ENCODE results near the gene GFRA4.

GFRA4 gene

DNA sequence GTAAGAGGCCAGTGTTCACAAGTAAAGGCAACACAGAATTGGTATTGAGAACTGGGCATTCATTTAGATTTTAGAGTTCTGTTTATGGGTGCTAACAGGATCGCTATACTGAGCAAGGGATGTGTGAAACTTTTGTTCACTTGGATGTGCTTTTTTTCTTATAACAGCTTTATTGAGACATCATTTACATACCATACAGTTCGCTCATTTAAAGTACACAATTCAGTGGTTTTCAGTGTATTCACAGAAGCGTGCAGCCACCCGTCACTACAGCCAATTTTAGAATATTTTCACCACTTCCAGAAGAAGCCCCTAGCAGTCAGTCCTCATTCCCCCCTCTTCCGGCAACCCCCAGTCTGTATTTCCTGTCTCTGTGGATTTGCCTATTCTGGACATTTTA lies 48.7 kb downstream of the GFRA4 start:
- no peak for DNase-seq

DNA sequence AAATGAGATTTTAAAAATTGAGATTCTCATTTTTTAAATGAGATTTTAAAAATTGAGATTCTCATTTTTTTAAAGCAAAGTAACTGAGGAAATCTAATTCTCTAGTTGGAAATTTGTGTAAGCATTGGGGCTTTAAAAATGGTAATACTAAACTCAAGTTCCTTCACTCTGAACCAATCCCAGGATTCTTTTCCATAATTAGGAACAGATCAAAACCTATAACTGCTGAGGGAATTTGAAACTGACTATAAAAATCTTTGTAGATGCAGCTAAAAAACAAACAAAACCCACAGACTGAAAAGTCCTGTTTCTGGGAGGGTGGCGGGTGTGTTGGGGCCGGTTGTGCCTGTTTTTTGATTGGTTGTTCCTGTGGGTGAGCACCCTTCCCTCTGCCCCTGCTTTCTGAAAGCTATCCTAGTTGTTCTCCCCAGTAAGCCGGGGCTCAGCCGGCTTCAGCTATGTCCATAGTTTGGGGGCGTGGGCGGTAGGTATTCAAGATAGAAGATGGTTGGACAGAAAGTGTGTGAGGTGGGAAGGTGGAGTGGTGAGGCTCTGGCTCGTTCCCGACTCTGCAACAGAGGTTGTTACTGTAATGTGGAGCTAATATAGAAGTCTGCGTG lies 49.3 kb downstream of the GFRA4 start:
- no peak for DNase-seq

DNA sequence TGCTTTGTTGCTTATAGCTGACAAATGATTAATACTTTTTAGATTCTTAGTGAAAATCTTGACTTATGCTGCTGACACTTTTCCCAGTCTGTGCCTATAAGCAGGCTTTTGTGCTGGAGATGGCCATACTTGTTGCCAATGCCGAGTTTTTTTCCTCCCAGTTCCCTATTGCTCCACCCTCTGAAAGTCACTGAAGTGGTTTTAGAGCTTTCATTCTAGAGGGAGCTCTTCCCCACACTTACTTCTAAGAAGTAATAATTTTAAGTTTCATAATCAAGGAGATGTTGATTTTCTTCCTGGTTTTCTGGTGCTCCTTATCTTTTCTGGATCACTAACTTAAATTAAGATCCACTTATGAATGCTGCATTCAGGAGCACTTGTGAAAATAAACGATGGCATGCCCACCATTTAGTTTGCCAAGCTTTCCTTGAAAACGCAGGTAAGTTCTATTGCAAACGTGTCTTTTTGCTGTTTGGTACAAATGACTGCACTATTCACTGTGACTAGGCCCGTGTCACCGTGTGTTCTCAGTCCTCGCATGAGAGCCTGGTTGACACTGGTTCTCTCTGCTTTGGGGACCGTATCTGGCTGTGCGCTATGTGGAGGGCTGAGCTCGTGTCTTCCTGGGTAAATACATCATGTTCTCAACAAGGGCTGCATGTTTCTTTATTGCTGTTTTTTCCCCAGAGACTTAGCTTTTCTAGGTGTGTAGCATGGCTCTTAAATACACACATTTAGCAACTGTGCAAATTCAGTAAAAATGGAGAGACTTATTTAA lies 50.2 kb downstream of the GFRA4 start:
- DNase-seq = no peak

DNA sequence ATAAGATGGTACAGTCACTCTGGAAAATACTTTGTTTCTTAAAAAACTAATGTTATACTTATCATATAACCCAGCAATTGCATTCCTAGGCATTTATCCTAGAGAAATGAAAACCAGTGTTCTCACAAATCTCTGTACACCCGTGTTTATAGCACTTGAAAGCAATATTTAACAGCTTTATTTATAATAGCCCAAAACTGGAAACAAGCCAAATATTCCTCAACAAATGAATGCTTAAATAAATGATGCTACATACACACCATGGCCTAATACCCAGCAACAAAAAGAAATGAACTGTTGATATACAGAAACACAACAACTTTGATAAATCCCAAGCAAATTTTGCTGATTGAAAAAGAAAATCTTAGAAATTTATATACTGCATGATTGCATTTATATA lies 51.3 kb downstream of the GFRA4 start:
- no peak for DNase-seq
